ENCODE measurements around the gene C21orf58. TPM values are rescaled to one million over a fixed set of nuclear protein-coding genes. Genes with fewer than 3 reads are reported as not detected.

Gene C21orf58
- total and polyA plus RNA-seq, 2 experiments from 2014 or later, result 17.7 to 23.9 TPM

- Histone ChIP-seq H3F3A (replicated peaks; ENCODE audit: low read depth) (no peaks in the 10 kb centered on the region), H2AFZ (no peak overlapping the region), H3K79me2 (replicated peaks; ENCODE audit: insufficient read depth) (no peaks in the 10 kb centered on the region), H3K9me2 (ENCODE audit: insufficient read depth) (no peaks in the 10 kb centered on the region), H3K4me1 (ENCODE audit: insufficient read depth) (no peaks in the 10 kb centered on the region), H3K27me3 (ENCODE audit: insufficient read depth) (no peaks in the 10 kb centered on the region), H3K4me2 (no peak overlapping the region), H3K36me3 (ENCODE audit: insufficient read depth) (peaks cover 26% of the 10 kb centered on the region), H3K27ac (ENCODE audit: low read depth) (no peak overlapping the region), H4K20me1 (replicated peaks; ENCODE audit: insufficient read depth) (no peaks in the 10 kb centered on the region; the same call in none of the 2 replicates), H3K4me3 (no peak overlapping the region)
- no peak for DNase-seq (ENCODE audit: low spot score)
- Mint-ChIP-seq H3K27ac (no peak overlapping the region), H3K4me3 (no peak overlapping the region), H3K27me3 (ENCODE audit: insufficient read depth, low read depth, poor library complexity) (peaks cover 15% of the 10 kb centered on the region), H3K9me3 (no peaks in the 10 kb centered on the region), H3K36me3 (ENCODE audit: low read depth) (peaks cover 67% of the 10 kb centered on the region), H3K4me1 (no peaks in the 10 kb centered on the region)
- TF ChIP-seq ETS1 (IDR thresholded peaks at IDR 0.05) (no peak), JUNB (IDR thresholded peaks at IDR 0.05; ENCODE audit: unreplicated experiment) (no peak), CTCF (conservative IDR thresholded peaks at IDR 0.05; ENCODE audit: low read depth in 2 of 2) (no peak), EZH2 (IDR thresholded peaks at IDR 0.05; ENCODE audit: low read depth, unreplicated experiment) (no peak), EZH2phosphoT487 (IDR thresholded peaks at IDR 0.05; ENCODE audit: unreplicated experiment) (no peak), ZNF462 (CRISPR knock-in tag; IDR thresholded peaks at IDR 0.05) (no peak), REST (IDR thresholded peaks at IDR 0.05; ENCODE audit: unreplicated experiment) (no peak), ZNF331 (CRISPR knock-in tag; IDR thresholded peaks at IDR 0.05; ENCODE audit: low read depth) (no peak), POLR2AphosphoS5 (IDR thresholded peaks at IDR 0.05; ENCODE audit: low read depth) (no peak), NANOG (IDR thresholded peaks at IDR 0.05; ENCODE audit: borderline replicate concordance) (no peak), STAT1 (IDR thresholded peaks at IDR 0.05; ENCODE audit: unreplicated experiment) (no peak), CREB1 (CRISPR knock-in tag; IDR thresholded peaks at IDR 0.05; ENCODE audit: low read depth) (no peak), ZNF114 (CRISPR knock-in tag; IDR thresholded peaks at IDR 0.05) (no peak)
- ATAC-seq, result no peak
Observed at GRCh38 chr21:46351476-46352163, 27.9 kb upstream of the C21orf58 start.

All from GM23338 (cell line).